GM12878 (cell line): ENCODE measurements around the gene DAGLA. TPM values are rescaled to one million over a fixed set of nuclear protein-coding genes. Genes with fewer than 3 reads are reported as not detected.

Source experiments
- ASH2L ChIP-seq: fragments of 300-600, 200-600 bp; sonication (generic); IDR thresholded peaks from 2 replicates; pipeline ENCODE4 v1.6.1; 2017; ENCODE audit warnings: low read depth, mild to moderate bottlenecking, borderline replicate concordance
- CREM ChIP-seq: IDR thresholded peaks from 2 replicates; pipeline ENCODE4 v1.6.1; 2014; ENCODE audit warnings: antibody characterized with exemption, low read depth
- E2F4 ChIP-seq: IDR thresholded peaks from 2 replicates; pipeline ENCODE4 v1.6.1; 2012; ENCODE audit warnings: low read depth, low read length, improper control_type of control experiment
- EED ChIP-seq: sonication (generic); IDR thresholded peaks from 2 replicates; pipeline ENCODE4 v1.6.1; 2016; ENCODE audit warnings: antibody characterized with exemption, low read depth
- HDAC2 ChIP-seq: fragments of 200-600 bp; sonication (generic); IDR thresholded peaks from 2 replicates; pipeline ENCODE4 v1.6.1; 2017
- IKZF1 ChIP-seq: fragments of 450-650 bp; conservative IDR thresholded peaks from 2 replicates; pipeline ENCODE4 v1.6.1; 2017; ENCODE audit warnings: antibody characterized with exemption, mild to moderate bottlenecking
- MTA2 ChIP-seq: fragments of 450-650 bp; IDR thresholded peaks from 2 replicates; pipeline ENCODE4 v1.6.1; 2016; ENCODE audit warnings: low read depth, mild to moderate bottlenecking, moderate library complexity
- POLR2AphosphoS5 ChIP-seq: IDR thresholded peaks from 2 replicates; pipeline ENCODE4 v1.6.1; 2011; ENCODE audit warnings: mild to moderate bottlenecking, low read length, inconsistent platforms
- RAD51 ChIP-seq: fragments of 450-650 bp; IDR thresholded peaks from 2 replicates; pipeline ENCODE4 v1.6.1; 2016; ENCODE audit warnings: moderate library complexity, mild to moderate bottlenecking, inconsistent platforms
- SMAD1 ChIP-seq: fragments of 450-650 bp; IDR thresholded peaks from 2 replicates; pipeline ENCODE4 v1.6.1; 2018; ENCODE audit warnings: mild to moderate bottlenecking, low read depth; ENCODE audit not compliant: partially characterized antibody
- SPI1 ChIP-seq: IDR thresholded peaks from 2 replicates; pipeline ENCODE4 v1.6.1; 2011; ENCODE audit warnings: low read depth, mild to moderate bottlenecking, low read length, moderate library complexity, borderline replicate concordance; ENCODE audit not compliant: insufficient read depth
- SREBF2 ChIP-seq: IDR thresholded peaks from 2 replicates; pipeline ENCODE4 v1.6.1; 2012; ENCODE audit warnings: mild to moderate bottlenecking, low read length
- STAT3 ChIP-seq: IDR thresholded peaks from 2 replicates; pipeline ENCODE4 v1.6.1; 2011; ENCODE audit warnings: low read depth, low read length, improper control_type of control experiment
- YY1 ChIP-seq: IDR thresholded peaks from 2 replicates; pipeline ENCODE4 v1.6.1; 2011; ENCODE audit warnings: low read depth, mild to moderate bottlenecking, low read length
- ZBED1 ChIP-seq: IDR thresholded peaks from 2 replicates; pipeline ENCODE4 v1.6.1; 2016; ENCODE audit warnings: borderline replicate concordance
- ZNF622 ChIP-seq: fragments of 450-650 bp; IDR thresholded peaks from 2 replicates; pipeline ENCODE4 v1.6.1; 2017; ENCODE audit warnings: mild to moderate bottlenecking, inconsistent platforms
- polyA plus RNA-seq, 11 experiments: library from polyadenylated mRNA; depleted of rRNA in 4 of 11; unstranded in 6 of 11; stranded (reverse) in 5 of 11; fragments of >200 nt; fragmentation: Nextera tagmentation in 4 of 11; fragmentation: Illumina TruSeq in 1 of 11; extraction: Ambion mirVana in 4 of 11; extraction: Trizol in 1 of 11; gene quantifications; 1 replicate in 1 of 11; 2 replicates in 10 of 11; pipeline versions ENCODE4 v1.2.1 to v1.2.3, GENCODE V29; 2011 to 2016; ENCODE audit warnings: inconsistent platforms in 2 of 11, missing spikeins in 2 of 11, low read depth in 1 of 11
- total RNA-seq, 4 experiments: library from RNA; depleted of rRNA in 3 of 4; stranded (reverse); fragments of >200 nt in 3 of 4; fragmentation: Illumina TruSeq in 1 of 4; extraction: Trizol in 1 of 4; gene quantifications; 2 replicates each; pipeline versions ENCODE4 v1.2.1 to v1.2.3, GENCODE V29; 2013 to 2021
- TF ChIP-seq, protein P1 (sequence below): IDR thresholded peaks from 2 replicates; pipeline ENCODE4 v1.6.1; 2011; ENCODE audit warnings: low read depth, mild to moderate bottlenecking, low read length, moderate library complexity, borderline replicate concordance; ENCODE audit errors: extremely low read depth
- TF ChIP-seq, protein P2 (sequence below): fragments of 450-650 bp; formaldehyde crosslinking; IDR thresholded peaks from 2 replicates; pipeline ENCODE4 v1.4.0; 2020; ENCODE audit warnings: mild to moderate bottlenecking, moderate library complexity
- TF ChIP-seq, protein P3 (sequence below): fragments of 450-650 bp; IDR thresholded peaks from 2 replicates; pipeline ENCODE4 v1.6.1; 2017; ENCODE audit warnings: mild to moderate bottlenecking, moderate library complexity
- TF ChIP-seq, protein P4 (sequence below): IDR thresholded peaks from 2 replicates; pipeline ENCODE4 v1.6.1; 2012; ENCODE audit warnings: low read length, inconsistent platforms

Gene DAGLA
- total and polyA plus RNA-seq, 10 of the 15 experiments (the other 5 are each of a cell fraction or from before 2014, with no cell fraction given): 0.05 TPM; not detected in 9

- TF ChIP-seq SREBF2 (0 out of 2 replicates have a peak, but pooled peaks have one; percentile 33), POLR2AphosphoS5 (peak; percentile 98), HDAC2 (no peak), RAD51 (peak; percentile 99), SPI1 (peak; percentile 72; the same call in 1 of the 2 replicates), IKZF1 (peak; percentile 99), YY1 (peak; percentile 91), MTA2 (0 out of 2 replicates have a peak, but pooled peaks have one; percentile 17), ASH2L (no peak), EED (no peak; the same call in 1 of the 2 replicates), ZBED1 (no peak), E2F4 (peak; percentile 93), CREM (peak; percentile 89), STAT3 (no peak), SMAD1 (peak; percentile 71), ZNF622 (no peak)
- TF ChIP-seq, protein P1, sequence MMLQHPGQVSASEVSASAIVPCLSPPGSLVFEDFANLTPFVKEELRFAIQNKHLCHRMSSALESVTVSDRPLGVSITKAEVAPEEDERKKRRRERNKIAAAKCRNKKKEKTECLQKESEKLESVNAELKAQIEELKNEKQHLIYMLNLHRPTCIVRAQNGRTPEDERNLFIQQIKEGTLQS: peak; percentile 88; the same call in 1 of the 2 replicates
- TF ChIP-seq, protein P2, sequence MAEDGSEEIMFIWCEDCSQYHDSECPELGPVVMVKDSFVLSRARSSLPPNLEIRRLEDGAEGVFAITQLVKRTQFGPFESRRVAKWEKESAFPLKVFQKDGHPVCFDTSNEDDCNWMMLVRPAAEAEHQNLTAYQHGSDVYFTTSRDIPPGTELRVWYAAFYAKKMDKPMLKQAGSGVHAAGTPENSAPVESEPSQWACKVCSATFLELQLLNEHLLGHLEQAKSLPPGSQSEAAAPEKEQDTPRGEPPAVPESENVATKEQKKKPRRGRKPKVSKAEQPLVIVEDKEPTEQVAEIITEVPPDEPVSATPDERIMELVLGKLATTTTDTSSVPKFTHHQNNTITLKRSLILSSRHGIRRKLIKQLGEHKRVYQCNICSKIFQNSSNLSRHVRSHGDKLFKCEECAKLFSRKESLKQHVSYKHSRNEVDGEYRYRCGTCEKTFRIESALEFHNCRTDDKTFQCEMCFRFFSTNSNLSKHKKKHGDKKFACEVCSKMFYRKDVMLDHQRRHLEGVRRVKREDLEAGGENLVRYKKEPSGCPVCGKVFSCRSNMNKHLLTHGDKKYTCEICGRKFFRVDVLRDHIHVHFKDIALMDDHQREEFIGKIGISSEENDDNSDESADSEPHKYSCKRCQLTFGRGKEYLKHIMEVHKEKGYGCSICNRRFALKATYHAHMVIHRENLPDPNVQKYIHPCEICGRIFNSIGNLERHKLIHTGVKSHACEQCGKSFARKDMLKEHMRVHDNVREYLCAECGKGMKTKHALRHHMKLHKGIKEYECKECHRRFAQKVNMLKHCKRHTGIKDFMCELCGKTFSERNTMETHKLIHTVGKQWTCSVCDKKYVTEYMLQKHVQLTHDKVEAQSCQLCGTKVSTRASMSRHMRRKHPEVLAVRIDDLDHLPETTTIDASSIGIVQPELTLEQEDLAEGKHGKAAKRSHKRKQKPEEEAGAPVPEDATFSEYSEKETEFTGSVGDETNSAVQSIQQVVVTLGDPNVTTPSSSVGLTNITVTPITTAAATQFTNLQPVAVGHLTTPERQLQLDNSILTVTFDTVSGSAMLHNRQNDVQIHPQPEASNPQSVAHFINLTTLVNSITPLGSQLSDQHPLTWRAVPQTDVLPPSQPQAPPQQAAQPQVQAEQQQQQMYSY (CRISPR knock-in tag): peak; percentile 85
- TF ChIP-seq, protein P3, sequence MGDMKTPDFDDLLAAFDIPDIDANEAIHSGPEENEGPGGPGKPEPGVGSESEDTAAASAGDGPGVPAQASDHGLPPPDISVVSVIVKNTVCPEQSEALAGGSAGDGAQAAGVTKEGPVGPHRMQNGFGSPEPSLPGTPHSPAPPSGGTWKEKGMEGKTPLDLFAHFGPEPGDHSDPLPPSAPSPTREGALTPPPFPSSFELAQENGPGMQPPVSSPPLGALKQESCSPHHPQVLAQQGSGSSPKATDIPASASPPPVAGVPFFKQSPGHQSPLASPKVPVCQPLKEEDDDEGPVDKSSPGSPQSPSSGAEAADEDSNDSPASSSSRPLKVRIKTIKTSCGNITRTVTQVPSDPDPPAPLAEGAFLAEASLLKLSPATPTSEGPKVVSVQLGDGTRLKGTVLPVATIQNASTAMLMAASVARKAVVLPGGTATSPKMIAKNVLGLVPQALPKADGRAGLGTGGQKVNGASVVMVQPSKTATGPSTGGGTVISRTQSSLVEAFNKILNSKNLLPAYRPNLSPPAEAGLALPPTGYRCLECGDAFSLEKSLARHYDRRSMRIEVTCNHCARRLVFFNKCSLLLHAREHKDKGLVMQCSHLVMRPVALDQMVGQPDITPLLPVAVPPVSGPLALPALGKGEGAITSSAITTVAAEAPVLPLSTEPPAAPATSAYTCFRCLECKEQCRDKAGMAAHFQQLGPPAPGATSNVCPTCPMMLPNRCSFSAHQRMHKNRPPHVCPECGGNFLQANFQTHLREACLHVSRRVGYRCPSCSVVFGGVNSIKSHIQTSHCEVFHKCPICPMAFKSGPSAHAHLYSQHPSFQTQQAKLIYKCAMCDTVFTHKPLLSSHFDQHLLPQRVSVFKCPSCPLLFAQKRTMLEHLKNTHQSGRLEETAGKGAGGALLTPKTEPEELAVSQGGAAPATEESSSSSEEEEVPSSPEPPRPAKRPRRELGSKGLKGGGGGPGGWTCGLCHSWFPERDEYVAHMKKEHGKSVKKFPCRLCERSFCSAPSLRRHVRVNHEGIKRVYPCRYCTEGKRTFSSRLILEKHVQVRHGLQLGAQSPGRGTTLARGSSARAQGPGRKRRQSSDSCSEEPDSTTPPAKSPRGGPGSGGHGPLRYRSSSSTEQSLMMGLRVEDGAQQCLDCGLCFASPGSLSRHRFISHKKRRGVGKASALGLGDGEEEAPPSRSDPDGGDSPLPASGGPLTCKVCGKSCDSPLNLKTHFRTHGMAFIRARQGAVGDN: peak; percentile 25
- TF ChIP-seq, protein P4, sequence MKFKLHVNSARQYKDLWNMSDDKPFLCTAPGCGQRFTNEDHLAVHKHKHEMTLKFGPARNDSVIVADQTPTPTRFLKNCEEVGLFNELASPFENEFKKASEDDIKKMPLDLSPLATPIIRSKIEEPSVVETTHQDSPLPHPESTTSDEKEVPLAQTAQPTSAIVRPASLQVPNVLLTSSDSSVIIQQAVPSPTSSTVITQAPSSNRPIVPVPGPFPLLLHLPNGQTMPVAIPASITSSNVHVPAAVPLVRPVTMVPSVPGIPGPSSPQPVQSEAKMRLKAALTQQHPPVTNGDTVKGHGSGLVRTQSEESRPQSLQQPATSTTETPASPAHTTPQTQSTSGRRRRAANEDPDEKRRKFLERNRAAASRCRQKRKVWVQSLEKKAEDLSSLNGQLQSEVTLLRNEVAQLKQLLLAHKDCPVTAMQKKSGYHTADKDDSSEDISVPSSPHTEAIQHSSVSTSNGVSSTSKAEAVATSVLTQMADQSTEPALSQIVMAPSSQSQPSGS: no peak
Measured at GRCh38 chr11:61792310-61793082, 112.3 kb downstream of the DAGLA start, which contains the start of the genes FEN1 and TMEM258 (continued).
